ENCODE measurements around the gene SIM2. TPM values are rescaled to one million over a fixed set of nuclear protein-coding genes. Genes with fewer than 3 reads are reported as not detected.
"Not testable (repeated sequence)": the region's sequence is repeated elsewhere in the genome, so short reads cannot be mapped to it uniquely, and the experiment has no call there.

Gene SIM2, protein sequence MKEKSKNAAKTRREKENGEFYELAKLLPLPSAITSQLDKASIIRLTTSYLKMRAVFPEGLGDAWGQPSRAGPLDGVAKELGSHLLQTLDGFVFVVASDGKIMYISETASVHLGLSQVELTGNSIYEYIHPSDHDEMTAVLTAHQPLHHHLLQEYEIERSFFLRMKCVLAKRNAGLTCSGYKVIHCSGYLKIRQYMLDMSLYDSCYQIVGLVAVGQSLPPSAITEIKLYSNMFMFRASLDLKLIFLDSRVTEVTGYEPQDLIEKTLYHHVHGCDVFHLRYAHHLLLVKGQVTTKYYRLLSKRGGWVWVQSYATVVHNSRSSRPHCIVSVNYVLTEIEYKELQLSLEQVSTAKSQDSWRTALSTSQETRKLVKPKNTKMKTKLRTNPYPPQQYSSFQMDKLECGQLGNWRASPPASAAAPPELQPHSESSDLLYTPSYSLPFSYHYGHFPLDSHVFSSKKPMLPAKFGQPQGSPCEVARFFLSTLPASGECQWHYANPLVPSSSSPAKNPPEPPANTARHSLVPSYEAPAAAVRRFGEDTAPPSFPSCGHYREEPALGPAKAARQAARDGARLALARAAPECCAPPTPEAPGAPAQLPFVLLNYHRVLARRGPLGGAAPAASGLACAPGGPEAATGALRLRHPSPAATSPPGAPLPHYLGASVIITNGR
- 19.9 TPM for polyA plus RNA-seq (ENCODE audit: insufficient read length)

DNA sequence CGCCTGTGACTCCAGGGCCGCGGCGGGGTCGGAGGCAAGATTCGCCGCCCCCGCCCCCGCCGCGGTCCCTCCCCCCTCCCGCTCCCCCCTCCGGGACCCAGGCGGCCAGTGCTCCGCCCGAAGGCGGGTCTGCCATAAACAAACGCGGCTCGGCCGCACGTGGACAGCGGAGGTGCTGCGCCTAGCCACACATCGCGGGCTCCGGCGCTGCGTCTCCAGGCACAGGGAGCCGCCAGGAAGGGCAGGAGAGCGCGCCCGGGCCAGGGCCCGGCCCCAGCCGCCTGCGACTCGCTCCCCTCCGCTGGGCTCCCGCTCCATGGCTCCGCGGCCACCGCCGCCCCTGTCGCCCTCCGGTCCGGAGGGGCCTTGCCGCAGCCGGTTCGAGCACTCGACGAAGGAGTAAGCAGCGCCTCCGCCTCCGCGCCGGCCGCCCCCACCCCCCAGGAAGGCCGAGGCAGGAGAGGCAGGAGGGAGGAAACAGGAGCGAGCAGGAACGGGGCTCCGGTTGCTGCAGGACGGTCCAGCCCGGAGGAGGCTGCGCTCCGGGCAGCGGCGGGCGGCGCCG lies at the start of gene SIM2:
SIM2 (plus strand) TSS at position 135 of the 565 bp plus-strand sequence. CDS start 632 bp downstream, outside the sequence.
- DNase-seq, result no peak

GRCh38 chr21:36654324-36654723 lies 44.6 kb upstream of the SIM2 start:
- DNase-seq, result no peak

DNA sequence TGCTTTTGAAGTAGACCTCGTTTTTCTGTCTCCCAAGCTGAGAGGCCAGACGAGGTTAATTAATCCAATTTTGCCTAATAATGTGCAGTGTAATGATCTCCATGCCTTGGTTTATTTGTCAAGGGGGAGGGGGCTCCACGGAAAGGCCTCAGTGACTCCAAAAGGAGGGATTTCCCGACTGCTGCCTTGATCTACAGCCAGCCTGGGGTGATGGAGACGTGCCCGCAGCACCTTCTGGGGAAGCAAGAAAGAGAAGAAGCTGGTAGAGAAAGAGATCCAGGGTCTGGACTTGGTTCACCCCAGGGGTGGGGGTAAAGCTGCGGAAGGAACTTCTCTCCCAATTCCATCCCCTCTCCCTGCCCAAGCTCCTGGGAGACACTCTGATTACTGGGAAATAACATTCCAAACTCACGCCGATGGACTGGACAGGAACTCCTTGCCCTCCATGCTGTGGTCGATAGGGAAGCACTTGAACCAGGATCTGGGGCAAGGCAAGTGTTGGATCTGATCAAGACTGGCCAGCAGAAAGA lies 44.1 kb upstream of the SIM2 start:
- DNase-seq, result no peak

DNA sequence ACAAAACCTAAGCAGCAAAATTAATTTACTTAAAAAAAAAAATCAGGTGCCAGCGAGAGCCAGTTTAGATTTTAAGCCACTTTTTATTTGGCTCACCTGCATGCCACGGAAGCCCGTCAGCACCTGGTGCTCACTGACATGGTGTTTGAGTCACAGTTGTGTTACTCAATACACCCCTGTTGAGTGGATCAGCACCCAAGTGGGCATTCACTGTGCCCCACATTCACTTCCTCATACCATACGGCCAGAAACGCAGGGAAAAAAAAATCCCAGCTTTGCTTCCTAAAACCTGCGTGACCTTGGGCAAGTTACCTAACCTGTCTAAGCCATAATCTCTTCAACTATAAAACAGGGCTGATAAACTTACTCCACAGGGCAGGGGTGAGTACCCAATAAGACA lies 42.8 kb upstream of the SIM2 start:
- no peak for DNase-seq

DNA sequence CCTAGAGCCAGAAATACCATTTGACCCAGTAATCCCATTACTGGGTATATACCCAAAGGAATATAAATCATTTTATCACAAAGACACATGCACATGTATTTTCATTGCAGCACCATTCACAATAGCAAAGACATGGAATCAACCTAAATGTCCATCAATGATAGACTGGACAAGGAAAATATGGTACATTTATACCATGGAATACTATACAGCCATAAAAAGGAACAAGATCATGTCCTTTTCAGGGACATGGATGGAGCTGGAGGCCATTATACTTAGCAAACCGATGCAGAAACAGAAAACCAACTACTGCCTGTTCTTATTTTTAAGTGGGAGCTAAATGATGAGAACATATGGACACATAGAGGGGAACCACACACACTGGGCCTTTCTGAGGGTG lies 41.6 kb upstream of the SIM2 start:
- not testable (repeated sequence) for DNase-seq

- DNase-seq, result no peak
Measured at GRCh38 chr21:36657999-36658398, 40.9 kb upstream of the SIM2 start.

- no peak for DNase-seq
Measured at GRCh38 chr21:36658926-36659325, 40.0 kb upstream of the SIM2 start.

DNA sequence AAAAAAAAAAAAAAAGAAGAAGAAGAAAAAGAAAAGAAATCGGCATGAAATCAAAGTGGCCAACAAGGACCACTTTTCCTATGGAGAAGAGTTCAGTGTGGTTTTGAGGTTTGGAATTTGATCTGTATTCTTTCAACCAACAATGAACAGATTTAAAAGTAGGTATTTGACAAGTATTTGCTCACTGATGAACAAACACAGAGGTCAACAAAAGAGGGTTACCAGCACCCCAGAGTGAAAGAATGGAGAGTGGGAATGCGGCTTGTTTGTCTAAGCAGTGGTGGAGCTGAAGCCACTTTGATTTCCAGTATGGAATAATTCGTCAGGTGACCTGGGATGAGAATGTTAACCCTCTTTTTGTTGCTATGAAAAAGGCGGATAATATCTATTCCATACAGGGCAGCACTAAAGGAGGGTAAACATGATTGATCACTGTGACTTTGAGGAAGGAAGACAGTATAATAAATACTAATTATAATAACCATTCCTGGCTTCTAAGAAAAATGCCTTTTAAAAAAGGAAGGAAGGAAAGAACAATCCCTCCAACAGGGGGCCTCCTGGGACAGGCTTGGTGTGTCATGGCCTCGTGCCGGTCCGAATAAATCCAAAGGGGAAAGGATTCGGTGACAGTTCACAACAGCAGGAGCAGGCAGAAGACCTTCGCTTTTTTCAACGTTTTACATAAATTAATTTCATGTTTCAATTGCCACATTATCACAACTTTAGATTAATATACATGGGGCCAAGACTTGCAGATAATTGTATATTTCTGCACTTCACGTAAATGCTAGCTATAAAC lies 37.2 kb upstream of the SIM2 start:
- no peak for DNase-seq

- no peak for DNase-seq
Measured at GRCh38 chr21:36663033-36663855, 35.7 kb upstream of the SIM2 start.

GRCh38 chr21:36664662-36664990 lies 34.3 kb upstream of the SIM2 start:
- no peak for DNase-seq

GRCh38 chr21:36665806-36666205 lies 33.1 kb upstream of the SIM2 start:
- DNase-seq, result no peak

GRCh38 chr21:36668713-36669112 lies 30.2 kb upstream of the SIM2 start:
- no peak for DNase-seq

DNA sequence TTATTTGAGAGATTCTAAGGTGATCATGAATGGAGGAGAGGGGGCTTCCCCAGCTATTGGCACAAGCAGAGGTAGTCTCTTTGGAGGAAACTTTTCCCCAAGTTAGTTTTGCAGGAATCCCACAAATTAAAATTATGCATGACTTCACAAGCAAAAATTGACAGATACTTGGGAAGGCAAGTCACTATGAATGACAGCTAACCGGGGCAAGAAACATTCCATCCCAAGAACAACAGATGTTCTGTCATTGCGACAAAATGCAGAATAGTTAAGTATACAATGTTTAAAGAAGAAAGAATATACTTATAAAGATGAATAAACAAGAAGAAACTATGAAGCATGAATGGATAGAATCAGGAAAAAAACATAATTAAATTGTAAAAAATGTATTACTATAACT lies 27.1 kb upstream of the SIM2 start:
- no peak for DNase-seq

DNA sequence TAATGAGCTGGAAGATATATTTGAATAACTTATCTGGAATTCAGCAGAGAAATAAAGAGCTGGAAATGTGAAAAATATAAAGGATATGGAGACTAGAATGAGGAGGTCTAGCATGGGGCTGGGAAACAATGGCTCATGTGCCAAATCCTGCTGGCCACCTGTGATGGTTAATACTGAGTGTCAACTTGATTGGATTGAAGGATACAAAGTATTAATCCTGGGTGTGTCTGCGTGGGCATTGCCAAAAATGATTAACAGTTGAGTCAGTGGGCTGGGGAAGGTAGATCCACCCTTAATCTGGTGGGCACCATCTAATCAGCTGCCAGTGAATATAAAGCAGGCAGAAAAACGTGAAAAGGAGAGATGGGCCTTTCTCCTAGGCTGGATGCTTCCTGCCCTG lies 26.6 kb upstream of the SIM2 start:
- DNase-seq, result not testable (repeated sequence)

DNA sequence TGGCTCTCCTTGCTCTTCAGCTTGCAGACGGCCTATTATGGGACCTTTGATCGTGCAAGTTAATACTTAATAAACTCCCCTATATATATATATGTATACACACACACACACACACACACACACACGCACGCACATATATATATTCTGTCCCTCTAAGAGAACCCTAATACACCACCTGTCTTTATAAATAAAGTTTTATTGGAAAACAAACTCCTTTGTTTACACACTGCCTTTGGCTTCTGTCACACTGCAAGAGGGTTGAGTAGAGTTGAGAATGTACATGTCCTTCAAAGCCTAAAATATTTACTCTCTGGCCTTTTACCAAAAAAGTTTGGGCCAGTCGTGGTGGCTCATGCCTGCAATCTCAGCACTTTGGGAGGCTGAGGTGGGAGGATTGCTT lies 26.2 kb upstream of the SIM2 start:
- DNase-seq, result no peak

- DNase-seq, result no peak
Measured at GRCh38 chr21:36676039-36676950, 22.6 kb upstream of the SIM2 start.

DNA sequence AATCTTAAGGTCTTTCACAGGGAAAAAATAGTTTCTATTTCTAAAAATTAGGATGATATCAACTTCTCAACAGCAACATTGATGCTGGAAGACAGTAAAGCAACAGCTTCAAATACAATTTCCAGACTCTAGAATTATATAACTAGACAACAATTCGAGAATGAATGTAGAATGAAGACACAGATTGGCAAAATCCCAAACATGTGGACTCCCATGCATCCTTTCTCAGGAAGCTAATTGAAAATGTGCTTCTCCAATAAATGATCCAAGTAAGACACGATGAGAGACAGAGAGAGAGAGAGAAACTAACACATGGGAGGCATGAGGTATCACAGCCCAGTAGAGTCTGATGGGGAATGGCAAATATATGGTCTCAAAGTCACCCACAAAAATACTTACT lies 21.5 kb upstream of the SIM2 start:
- no peak for DNase-seq

GRCh38 chr21:36678538-36678937 lies 20.4 kb upstream of the SIM2 start:
- DNase-seq, result no peak

- no peak for DNase-seq
Measured at GRCh38 chr21:36681117-36681631, 17.7 kb upstream of the SIM2 start.

GRCh38 chr21:36684957-36685714 lies 13.8 kb upstream of the SIM2 start:
- DNase-seq, result no peak
